Smooth muscle cell (in vitro differentiated cells): ENCODE results near the gene CD3E. TPM values are rescaled to one million over a fixed set of nuclear protein-coding genes. Genes with fewer than 3 reads are reported as not detected.

ENCODE experiments used
- DNase-seq: peaks from one replicate; lab custom pipeline; 2025; ENCODE audit not compliant: unreplicated experiment; lab: John Stamatoyannopoulos, UW
- H2AFZ ChIP-seq: fragments of 200-600 bp; sonication (generic); 2 replicates; pipeline ENCODE4 v1.6.0; 2016; ENCODE audit warnings: antibody characterized with exemption, low read depth, mild to moderate bottlenecking
- H3F3A ChIP-seq: fragments of 200-600 bp; sonication (generic); 2 replicates; pipeline ENCODE4 v1.6.0; 2017; ENCODE audit warnings: antibody characterized with exemption, low read depth
- H3K27ac ChIP-seq: fragments of 200-600 bp; sonication (generic); 2 replicates; pipeline ENCODE4 v1.5.1; 2016; ENCODE audit warnings: low read depth, mild to moderate bottlenecking
- H3K27me3 ChIP-seq: fragments of 200-600 bp; sonication (generic); 2 replicates; pipeline ENCODE4 v1.6.1; 2016; ENCODE audit warnings: low read depth, mild to moderate bottlenecking
- H3K36me3 ChIP-seq: fragments of 200-600 bp; sonication (generic); 2 replicates; pipeline ENCODE4 v1.5.1; 2016; ENCODE audit warnings: low read depth
- H3K4me1 ChIP-seq: fragments of 200-600 bp; sonication (generic); 2 replicates; pipeline ENCODE4 v1.5.1; 2016; ENCODE audit warnings: low read depth
- H3K4me2 ChIP-seq: fragments of 200-600 bp; sonication (generic); 2 replicates; pipeline ENCODE4 v1.6.0; 2016; ENCODE audit warnings: mild to moderate bottlenecking
- H3K4me3 ChIP-seq: fragments of 200-600 bp; sonication (generic); 2 replicates; pipeline ENCODE4 v1.5.1; 2016; ENCODE audit warnings: mild to moderate bottlenecking
- H3K79me2 ChIP-seq: fragments of 200-600 bp; sonication (generic); 2 replicates; pipeline ENCODE4 v1.6.0; 2016; ENCODE audit warnings: low read depth, mild to moderate bottlenecking
- H3K9ac ChIP-seq: fragments of 200-600 bp; sonication (generic); 2 replicates; pipeline ENCODE4 v1.6.0; 2016; ENCODE audit warnings: low read depth
- H3K9me3 ChIP-seq: fragments of 200-600 bp; sonication (generic); replicated peaks from 2 replicates; pipeline ENCODE4 v1.5.1; 2016; ENCODE audit warnings: low read depth
- H4K20me1 ChIP-seq: fragments of 200-600 bp; sonication (generic); 2 replicates; pipeline ENCODE4 v1.6.0; 2016; ENCODE audit warnings: low read depth
- CTCF ChIP-seq: fragments of 200-600 bp; sonication (generic); IDR thresholded peaks from 2 replicates; pipeline ENCODE4 v1.5.1; 2017; ENCODE audit warnings: borderline replicate concordance, mild to moderate bottlenecking, antibody characterized with exemption; ENCODE audit not compliant: insufficient read depth, poor library complexity, severe bottlenecking
- WGBS: methylation state at CpG from one replicate; pipeline ENCODE4 v1.1.7; 2016; ENCODE audit warnings: low lambda C conversion rate; 5-methylcytosine and 5-hydroxymethylcytosine counted together
- polyA plus RNA-seq: library from polyadenylated mRNA; unstranded; fragments of >200 nt; fragmentation: Nextera tagmentation; extraction: Ambion mirVana; gene quantifications from 2 replicates; pipeline ENCODE4 v1.2.1, GENCODE V29; 2016
- total RNA-seq: library from RNA; depleted of rRNA; stranded (reverse); fragments of >200 nt; gene quantifications from 2 replicates; pipeline ENCODE4 v1.2.3, GENCODE V29; 2014

Gene CD3E
- total RNA-seq = not detected in 2 replicates
- not detected in 2 replicates for polyA plus RNA-seq

DNA sequence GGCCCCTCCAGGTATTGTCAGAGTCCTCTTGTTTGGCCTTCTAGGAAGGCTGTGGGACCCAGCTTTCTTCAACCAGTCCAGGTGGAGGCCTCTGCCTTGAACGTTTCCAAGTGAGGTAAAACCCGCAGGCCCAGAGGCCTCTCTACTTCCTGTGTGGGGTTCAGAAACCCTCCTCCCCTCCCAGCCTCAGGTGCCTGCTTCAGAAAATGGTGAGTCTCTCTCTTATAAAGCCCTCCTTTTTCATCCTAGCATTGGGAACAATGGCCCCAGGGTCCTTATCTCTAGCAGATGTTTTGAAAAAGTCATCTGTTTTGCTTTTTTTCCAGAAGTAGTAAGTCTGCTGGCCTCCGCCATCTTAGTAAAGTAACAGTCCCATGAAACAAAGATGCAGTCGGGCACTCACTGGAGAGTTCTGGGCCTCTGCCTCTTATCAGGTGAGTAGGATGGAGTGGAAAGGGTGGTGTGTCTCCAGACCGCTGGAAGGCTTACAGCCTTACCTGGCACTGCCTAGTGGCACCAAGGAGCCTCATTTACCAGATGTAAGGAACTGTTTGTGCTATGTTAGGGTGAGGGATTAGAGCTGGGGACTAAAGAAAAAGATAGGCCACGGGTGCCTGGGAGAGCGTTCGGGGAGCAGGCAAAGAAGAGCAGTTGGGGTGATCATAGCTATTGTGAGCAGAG is at the start of gene CD3E:
Gene CD3E, plus strand, starts transcription at position 163 of the 681 bp plus-strand sequence. Its CDS starts 223 bp downstream, at position 386.
- no peak within 1 kb of the TSS for H3K4me3 ChIP-seq
- H3K27ac ChIP-seq = no peak within 1 kb of the TSS
- H3K9me3 ChIP-seq = no peaks in the 10 kb centered on the region
- DNase-seq = no peak
- no peak within 1 kb of the TSS for H2AFZ ChIP-seq
- H4K20me1 ChIP-seq = no peaks in the 10 kb centered on the region
- no peak for TF ChIP-seq CTCF
- no peaks in the 10 kb centered on the region for H3K4me1 ChIP-seq
- no peaks in the 10 kb centered on the region for H3F3A ChIP-seq
- 90% methylated on average over 8 of the region's 8 CpGs for WGBS
- H3K27me3 ChIP-seq = peaks cover 41% of the 10 kb centered on the region
- no peaks in the 10 kb centered on the region for H3K79me2 ChIP-seq
- no peaks in the 10 kb centered on the region for H3K36me3 ChIP-seq
- no peak within 1 kb of the TSS for H3K4me2 ChIP-seq
- no peak within 1 kb of the TSS for H3K9ac ChIP-seq

- 43% methylated on average over 1 of the region's 1 CpG for WGBS
- Histone ChIP-seq H3K36me3 (no peaks in the 10 kb centered on the region), H3K79me2 (no peaks in the 10 kb centered on the region), H3K4me3 (no peak overlapping the region), H3K4me1 (no peaks in the 10 kb centered on the region), H3K9me3 (no peaks in the 10 kb centered on the region), H3K27me3 (peaks cover 74% of the 10 kb centered on the region), H4K20me1 (no peaks in the 10 kb centered on the region), H3K4me2 (no peak overlapping the region), H3F3A (no peaks in the 10 kb centered on the region), H3K9ac (no peak overlapping the region), H2AFZ (no peak overlapping the region), H3K27ac (no peak overlapping the region)
- DNase-seq = no peak
- no peak for TF ChIP-seq CTCF
Observed at GRCh38 chr11:118258410-118258809, 46.1 kb upstream of the CD3E start.

DNA sequence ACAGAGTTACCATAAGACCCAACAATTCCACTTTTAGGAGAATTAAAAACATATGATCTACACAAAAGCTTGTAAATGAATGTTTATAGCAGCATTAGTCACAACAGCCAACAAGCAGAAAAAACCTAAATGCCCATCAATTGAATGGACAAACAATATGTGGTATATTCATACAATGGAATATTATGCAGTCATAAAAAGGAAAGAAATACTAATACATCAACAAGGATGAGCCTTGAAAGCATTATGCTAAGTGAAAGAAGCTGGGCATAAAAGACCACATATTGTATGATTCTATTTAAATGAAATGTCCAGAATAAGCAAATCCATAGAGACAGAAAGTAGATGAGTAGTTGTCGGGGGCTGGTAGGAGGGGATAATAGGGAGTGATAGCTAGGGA is 45.4 kb upstream of the CD3E start:
- Histone ChIP-seq H3K9me3 (no peaks in the 10 kb centered on the region), H2AFZ (no peak overlapping the region), H4K20me1 (no peaks in the 10 kb centered on the region), H3K4me1 (peaks cover 6% of the 10 kb centered on the region), H3K36me3 (no peaks in the 10 kb centered on the region), H3K4me2 (no peak overlapping the region), H3K27me3 (peaks cover 74% of the 10 kb centered on the region), H3K27ac (no peak overlapping the region), H3F3A (no peaks in the 10 kb centered on the region), H3K79me2 (no peaks in the 10 kb centered on the region), H3K9ac (no peak overlapping the region), H3K4me3 (no peak overlapping the region)
- TF ChIP-seq CTCF = no peak
- WGBS = 100% methylated on average over 1 of the region's 1 CpG
- DNase-seq = no peak

DNA sequence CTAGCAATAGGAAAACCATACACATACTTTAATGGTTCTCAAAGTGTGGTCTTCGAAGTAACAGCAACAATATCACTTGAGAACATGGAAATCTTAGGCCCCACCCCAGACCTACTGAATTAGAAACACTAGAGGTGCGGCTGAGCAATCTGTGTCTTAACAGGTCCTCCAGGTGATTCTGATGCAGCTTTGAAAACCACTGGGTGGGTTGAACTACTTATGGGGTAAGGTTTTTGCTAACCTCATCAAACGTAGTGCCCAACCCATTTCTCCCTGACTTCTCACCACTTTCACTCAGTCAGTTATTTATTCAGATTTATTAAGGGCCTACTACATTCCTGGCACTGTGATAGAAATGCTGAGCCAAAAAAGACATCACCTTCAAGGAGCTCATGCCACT is 44.2 kb upstream of the CD3E start:
- no peaks in the 10 kb centered on the region for H3K36me3 ChIP-seq
- no peak overlapping the region for H3K4me2 ChIP-seq
- no peak for DNase-seq
- H3K9ac ChIP-seq = no peak overlapping the region
- 91% methylated on average over 3 of the region's 3 CpGs for WGBS
- H3K4me1 ChIP-seq = peaks cover 12% of the 10 kb centered on the region
- no peak overlapping the region for H3K27ac ChIP-seq
- H3K79me2 ChIP-seq = no peaks in the 10 kb centered on the region
- H3K4me3 ChIP-seq = no peak overlapping the region
- peaks cover 74% of the 10 kb centered on the region for H3K27me3 ChIP-seq
- no peak overlapping the region for H2AFZ ChIP-seq
- no peak for TF ChIP-seq CTCF
- H3K9me3 ChIP-seq = no peaks in the 10 kb centered on the region
- H3F3A ChIP-seq = no peaks in the 10 kb centered on the region
- H4K20me1 ChIP-seq = no peaks in the 10 kb centered on the region
